Neutrophil (primary cell): ENCODE data around the gene USP36.
A peak's percentile ranks its signal among the peaks of the same experiment; 100 is the strongest.

Experiments used
- H3K27ac ChIP-seq: fragments of 200-600 bp; sonication (generic); 2 replicates; pipeline ENCODE4 v1.5.1; 2016; ENCODE audit warnings: mild to moderate bottlenecking, moderate library complexity
- H3K27me3 ChIP-seq: fragments of 200-600 bp; sonication (generic); 2 replicates; pipeline ENCODE4 v1.6.0; 2016; ENCODE audit warnings: mild to moderate bottlenecking
- H3K36me3 ChIP-seq: fragments of 200-600 bp; sonication (generic); 2 replicates; pipeline ENCODE4 v1.5.1; 2017
- H3K4me1 ChIP-seq, 2 experiments: fragments of 200-600 bp in 1 of 2; sonication (generic) in 1 of 2; 1 replicate in 1 of 2; 2 replicates in 1 of 2; pipeline versions ENCODE4 v1.5.1 to v1.6.1; 2013 to 2016; ENCODE audit warnings: low read depth in 1 of 2, low read length in 1 of 2, mild to moderate bottlenecking in 1 of 2, moderate library complexity in 1 of 2; ENCODE audit not compliant: control insufficient read depth in 1 of 2, insufficient read depth in 1 of 2
- H3K4me3 ChIP-seq, 2 experiments: fragments of 200-600 bp in 1 of 2; sonication (generic) in 1 of 2; 1 replicate in 1 of 2; 2 replicates in 1 of 2; pipeline ENCODE4 v1.5.1; 2013 to 2016; ENCODE audit warnings: low read depth in 1 of 2, low read length in 1 of 2, mild to moderate bottlenecking in 1 of 2, moderate library complexity in 1 of 2
- H3K9me3 ChIP-seq: fragments of 200-600 bp; sonication (generic); 2 replicates; pipeline ENCODE4 v1.5.1; 2016
- TF ChIP-seq, protein P1 (sequence below): fragments of 200-600 bp; sonication (generic); IDR thresholded peaks from 2 replicates; pipeline ENCODE4 v1.5.1; 2016; ENCODE audit warnings: antibody characterized with exemption

Gene USP36

DNA sequence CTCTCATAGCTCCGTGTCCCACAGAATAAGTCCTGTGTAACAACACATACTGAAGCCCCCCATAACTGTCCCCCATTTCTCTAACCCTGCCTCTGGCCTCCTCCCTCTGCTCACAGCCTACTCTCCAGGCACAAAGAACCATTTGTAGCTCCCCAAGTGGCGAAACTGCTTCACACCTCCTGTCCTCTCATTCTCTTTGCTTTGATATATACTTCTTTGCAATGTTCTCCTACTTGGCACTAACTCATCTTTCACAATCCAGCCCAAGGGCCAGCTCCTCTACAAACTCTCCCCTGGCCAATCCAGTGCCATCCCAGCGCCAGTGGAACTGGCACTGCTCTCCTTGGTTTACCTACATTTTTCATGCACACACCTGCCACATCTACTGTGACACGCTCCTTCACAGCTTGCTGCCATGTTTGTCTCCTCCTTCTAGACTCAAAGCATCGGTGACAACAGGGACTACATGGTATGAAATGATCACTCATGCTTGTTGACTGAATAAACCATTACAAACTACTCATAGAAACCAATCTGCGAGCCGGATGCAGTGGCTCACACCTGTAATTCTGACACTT, 71.3 kb downstream of the USP36 start:
- no peak overlapping the region for H3K4me3 ChIP-seq
- TF ChIP-seq, protein P1, sequence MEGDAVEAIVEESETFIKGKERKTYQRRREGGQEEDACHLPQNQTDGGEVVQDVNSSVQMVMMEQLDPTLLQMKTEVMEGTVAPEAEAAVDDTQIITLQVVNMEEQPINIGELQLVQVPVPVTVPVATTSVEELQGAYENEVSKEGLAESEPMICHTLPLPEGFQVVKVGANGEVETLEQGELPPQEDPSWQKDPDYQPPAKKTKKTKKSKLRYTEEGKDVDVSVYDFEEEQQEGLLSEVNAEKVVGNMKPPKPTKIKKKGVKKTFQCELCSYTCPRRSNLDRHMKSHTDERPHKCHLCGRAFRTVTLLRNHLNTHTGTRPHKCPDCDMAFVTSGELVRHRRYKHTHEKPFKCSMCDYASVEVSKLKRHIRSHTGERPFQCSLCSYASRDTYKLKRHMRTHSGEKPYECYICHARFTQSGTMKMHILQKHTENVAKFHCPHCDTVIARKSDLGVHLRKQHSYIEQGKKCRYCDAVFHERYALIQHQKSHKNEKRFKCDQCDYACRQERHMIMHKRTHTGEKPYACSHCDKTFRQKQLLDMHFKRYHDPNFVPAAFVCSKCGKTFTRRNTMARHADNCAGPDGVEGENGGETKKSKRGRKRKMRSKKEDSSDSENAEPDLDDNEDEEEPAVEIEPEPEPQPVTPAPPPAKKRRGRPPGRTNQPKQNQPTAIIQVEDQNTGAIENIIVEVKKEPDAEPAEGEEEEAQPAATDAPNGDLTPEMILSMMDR: no peak
- H3K36me3 ChIP-seq: no peaks in the 10 kb centered on the region
- H3K27me3 ChIP-seq: no peaks in the 10 kb centered on the region
- H3K9me3 ChIP-seq: no peaks in the 10 kb centered on the region
- peaks cover 13 to 35% of the 10 kb centered on the region in 2 experiments for H3K4me1 ChIP-seq
- peak overlapping the region; percentile 17 for H3K27ac ChIP-seq

DNA sequence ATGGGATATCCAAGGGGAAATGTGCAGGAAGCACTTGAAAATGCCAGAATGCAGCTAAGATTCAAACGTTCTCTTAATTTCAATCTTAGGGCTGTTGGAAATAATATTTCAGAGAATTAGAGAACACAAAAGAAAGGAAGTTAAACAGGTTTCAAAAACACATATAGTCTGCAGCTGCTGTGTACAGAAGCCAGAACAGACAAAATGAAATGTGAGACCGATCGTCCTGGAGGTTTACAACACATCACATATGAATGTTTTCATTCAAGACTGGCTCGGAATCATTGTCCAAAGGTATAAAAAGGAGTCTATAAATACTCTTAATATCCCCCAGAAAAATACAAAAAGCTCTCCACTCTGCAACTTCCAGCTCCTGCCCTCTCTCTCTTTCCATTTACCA, 72.8 kb downstream of the USP36 start:
- Histone ChIP-seq H3K9me3 (no peaks in the 10 kb centered on the region), H3K4me3 (no peak overlapping the region), H3K4me1 (peaks cover 7 to 36% of the 10 kb centered on the region in 2 experiments), H3K27me3 (no peaks in the 10 kb centered on the region), H3K27ac (peak overlapping the region; percentile 46), H3K36me3 (no peaks in the 10 kb centered on the region)
- TF ChIP-seq, protein P1: no peak

DNA sequence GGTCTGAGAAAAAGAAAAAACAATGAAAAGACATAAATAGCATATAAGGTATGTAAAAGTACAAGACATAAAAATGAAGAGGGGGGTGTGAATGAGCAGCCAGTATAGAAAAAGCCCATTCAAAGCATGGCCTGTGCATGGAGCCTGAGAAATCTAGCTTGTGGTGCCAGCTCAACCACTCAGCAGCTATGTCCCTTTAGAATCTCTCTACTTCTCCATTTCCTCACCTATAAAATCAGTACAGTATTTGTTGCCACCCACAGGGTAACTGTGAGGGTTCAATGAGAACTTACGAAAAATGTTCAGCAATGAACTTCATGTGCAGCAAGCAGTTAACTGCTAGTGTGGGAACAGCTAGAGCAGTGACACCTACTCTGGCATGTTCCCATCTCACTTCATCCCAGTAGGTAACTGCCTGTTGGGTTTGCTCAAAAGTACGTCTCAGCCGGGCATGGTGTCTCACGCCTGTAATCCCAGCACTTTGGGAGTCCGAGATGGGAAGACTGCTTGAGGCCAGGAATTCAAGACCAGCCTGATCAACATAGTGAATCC, 73.8 kb downstream of the USP36 start:
- H3K27ac ChIP-seq: peak overlapping the region; percentile 46

DNA sequence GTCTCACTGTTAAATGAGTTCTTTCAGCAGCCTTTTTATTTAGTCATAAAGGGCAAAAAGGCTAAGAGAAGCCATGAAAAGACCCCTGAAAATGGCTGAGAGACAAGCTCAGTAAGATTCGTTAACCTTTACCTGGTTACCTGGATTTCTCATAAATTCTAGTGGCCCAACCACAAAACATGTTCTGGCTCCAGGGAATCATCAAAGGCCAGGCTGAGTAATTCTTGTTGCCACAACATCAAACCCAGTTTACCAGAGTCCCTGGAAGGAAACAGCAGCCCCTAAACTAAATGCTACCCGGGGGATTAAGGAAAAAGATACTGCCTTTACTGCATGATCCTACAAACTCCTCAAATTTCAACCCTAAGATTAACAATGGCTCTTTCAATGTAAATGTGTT, 74.4 kb downstream of the USP36 start:
- Histone ChIP-seq H3K27ac (peak overlapping the region; percentile 46), H3K4me1 (peaks cover 7 to 35% of the 10 kb centered on the region in 2 experiments), H3K36me3 (no peaks in the 10 kb centered on the region), H3K4me3 (no peak overlapping the region), H3K27me3 (no peaks in the 10 kb centered on the region), H3K9me3 (no peaks in the 10 kb centered on the region)
- TF ChIP-seq, protein P1: no peak

More for the DNA sequence above, 73.8 kb downstream of the USP36 start:
- TF ChIP-seq, protein P1: no peak
- Histone ChIP-seq H3K27me3 (no peaks in the 10 kb centered on the region), H3K9me3 (no peaks in the 10 kb centered on the region), H3K4me1 (peaks cover 5 to 34% of the 10 kb centered on the region in 2 experiments), H3K4me3 (no peak overlapping the region), H3K36me3 (no peaks in the 10 kb centered on the region)

DNA sequence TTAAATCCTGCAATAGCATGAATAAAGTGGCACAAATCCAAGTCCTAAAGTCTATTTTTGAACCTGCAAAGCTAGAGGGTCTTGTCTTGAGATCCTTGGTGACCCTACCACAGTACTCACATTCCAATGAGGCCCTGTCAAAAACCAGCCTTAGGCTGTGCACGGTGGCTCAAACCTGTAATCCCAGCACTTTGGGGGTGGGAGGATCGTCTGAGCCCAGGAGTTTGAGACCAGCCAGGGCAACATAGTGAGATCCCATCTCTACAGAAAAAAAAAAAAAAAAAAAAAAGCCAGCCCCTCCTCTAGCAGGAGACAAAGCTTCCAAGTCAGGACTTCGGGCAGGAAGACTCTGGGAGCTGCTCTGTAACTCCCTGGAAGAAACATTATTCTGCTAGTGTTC, 74.8 kb downstream of the USP36 start:
- Histone ChIP-seq H3K9me3 (no peaks in the 10 kb centered on the region), H3K27me3 (no peaks in the 10 kb centered on the region), H3K36me3 (no peaks in the 10 kb centered on the region), H3K4me1 (peaks cover 11 to 39% of the 10 kb centered on the region in 2 experiments), H3K27ac (no peak overlapping the region), H3K4me3 (no peak overlapping the region)
- TF ChIP-seq, protein P1: no peak
